Colon (tissue), 2 donors: ENCODE measurements around the gene PGAM4.
"Not testable (repeated sequence)": the region's sequence is repeated elsewhere in the genome, so short reads cannot be mapped to it uniquely, and the experiment has no call there.

Experiments
- FAIRE-seq: peaks from 2 replicates; lab custom pipeline; 2012; peaks lifted over from hg19 to GRCh38; lab: Jason Lieb, UNC
- donor health status: control.
- donor health status: control.

Gene PGAM4

DNA sequence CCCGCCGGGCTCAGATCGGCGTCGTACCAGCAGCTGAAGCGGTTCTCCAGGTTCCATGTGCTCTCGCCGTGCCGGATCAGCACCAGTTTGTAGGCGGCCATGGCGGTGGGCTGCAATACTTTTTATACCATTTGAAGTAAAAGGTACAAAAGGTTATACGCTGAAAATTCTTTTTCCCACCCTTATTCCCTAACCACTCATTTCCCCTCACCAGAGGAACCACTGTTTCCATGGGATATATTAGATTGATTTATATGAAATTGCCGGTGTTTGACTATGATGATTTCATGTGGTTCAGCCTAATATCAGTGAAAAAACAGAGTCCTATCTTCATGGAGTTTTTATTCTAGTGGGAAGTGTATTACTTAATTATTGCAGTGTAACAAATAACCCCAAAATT is at the start of gene PGAM4:
Gene PGAM4 (minus strand): TSS at position 101 of the 400 bp plus-strand sequence. CDS start 0 bp downstream, at position 101.
- FAIRE-seq, result no peak

DNA sequence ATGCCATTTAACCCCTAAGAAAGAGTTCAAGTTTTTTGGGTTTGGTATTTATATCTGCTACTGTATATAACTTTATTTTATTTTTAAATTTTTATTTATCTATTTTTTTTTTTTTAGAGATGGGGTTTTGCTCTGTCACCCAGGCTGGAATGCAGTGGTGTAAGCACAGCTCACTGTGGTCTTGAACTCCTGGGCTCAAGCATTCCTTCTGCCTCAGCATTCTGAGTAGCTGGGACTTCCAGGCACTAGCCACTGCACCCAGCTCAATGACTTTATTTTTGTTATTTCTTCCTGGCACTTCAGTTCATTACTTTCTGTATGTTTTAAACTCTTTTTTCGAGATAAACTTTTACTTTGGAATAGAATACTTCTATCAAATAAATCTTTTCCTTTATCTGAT is 42.4 kb upstream of the PGAM4 start:
- no peak for FAIRE-seq

DNA sequence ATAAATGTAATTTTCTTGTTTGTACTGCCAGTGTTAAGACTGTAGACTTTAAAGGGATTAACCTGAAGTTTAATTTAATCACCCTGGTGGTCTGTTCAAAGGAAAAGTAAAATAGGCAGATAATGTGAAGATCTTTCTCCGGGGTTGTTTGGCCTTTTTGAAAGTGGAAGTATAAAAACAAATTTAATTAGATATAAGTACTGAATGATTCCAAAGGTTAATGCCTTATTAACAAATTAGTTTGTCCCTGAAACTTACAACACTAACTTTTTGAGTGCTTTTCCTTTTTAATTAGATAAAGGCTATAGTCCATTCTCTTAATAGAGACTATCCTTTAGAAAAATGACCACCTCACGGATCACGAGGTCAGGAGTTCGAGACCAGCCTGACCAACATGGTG is 10.4 kb upstream of the PGAM4 start:
- peak; percentile 94 for FAIRE-seq

DNA sequence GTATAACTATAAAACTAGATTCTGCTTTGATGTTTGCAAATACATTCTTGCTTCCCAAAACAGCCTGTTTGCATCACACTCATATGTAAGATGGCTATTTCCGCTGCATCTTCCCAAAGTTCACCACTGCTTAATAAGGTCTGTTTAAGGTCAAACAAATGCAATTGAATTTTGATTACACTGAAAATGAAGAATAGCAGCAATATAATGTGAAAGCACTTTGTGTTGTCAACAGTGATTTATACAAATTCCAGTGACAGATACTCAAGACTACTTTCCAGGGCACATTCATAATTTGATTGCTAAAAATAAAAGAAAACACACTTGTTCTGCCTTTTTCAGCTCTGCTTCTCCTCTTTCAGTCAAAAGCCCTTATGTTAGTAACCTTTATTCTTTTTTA is 8.1 kb upstream of the PGAM4 start:
- peak; percentile 73 for FAIRE-seq

DNA sequence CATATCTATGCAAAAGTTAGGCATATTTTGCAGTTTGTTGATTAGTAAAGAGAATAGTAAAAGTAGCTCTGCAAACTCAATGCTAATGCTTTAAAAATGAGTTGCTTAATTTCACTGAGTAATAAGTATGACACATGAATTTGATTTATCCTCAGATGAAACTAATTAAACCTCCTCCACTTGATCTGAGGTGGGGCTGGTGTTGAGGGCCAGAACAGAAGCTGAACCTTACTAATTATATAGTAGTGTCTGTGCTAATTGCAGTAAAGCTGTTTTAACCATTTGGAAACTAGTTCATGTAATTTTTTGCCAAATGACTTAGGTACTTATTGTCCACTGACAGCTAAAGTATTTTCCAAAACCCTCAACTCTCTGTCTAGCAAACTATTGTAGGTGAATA is 7.7 kb upstream of the PGAM4 start:
- FAIRE-seq, result no peak

DNA sequence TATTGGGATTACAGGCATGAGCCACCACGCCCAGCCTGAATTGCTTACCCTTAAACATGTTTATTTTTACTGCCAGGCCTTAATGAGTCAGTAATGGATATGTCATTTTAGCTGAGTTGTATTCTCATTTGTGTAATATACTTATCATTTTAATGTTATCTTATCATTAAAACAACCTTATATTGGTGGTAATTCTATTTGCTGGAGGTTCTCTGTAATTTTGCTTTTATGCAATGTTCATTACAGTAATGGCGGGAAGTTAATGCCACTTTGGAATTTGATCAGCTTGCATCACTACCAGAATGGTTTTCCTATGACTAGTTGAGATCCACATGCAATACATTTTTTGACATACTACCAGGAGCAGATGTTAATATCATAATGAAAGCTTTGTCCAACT is 6.3 kb upstream of the PGAM4 start:
- no peak for FAIRE-seq

DNA sequence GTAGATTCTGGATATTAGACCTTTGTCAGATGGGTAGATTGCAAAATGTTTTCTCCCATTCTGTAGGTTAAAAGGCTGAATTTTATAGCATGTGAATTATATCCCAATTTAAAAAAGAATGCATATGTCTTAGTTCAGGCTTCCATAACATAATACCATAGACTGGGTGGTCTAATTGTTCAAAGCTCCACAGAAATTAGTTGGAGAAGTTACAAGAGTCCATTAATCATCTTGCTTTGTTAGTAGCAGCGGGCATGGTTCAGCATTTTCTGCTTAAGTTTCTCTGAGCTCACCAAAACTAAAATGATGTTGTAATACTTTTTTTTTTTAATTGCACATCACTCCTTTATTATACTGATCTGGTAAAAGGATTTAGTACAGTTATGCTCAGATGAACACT is 1.8 kb downstream of the PGAM4 start:
- FAIRE-seq, result no peak

DNA sequence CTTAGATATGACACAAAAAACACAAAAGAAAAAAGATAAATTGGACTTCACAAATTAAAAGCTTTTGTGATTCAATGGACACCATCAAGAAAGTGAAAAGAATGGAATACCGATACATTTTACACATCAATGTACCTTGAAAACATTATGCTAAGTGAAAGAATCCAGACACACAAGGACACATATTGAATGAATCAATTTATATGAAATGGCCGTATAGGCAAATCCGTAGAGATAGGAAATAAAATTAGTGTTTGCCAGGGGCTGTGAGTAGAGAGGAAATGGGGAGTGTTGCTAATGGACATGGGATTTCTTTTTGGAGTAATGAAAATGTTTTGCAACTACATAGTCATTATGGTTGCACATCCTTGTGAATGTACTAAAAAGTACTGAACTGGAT is 3.1 kb downstream of the PGAM4 start:
- no peak for FAIRE-seq

DNA sequence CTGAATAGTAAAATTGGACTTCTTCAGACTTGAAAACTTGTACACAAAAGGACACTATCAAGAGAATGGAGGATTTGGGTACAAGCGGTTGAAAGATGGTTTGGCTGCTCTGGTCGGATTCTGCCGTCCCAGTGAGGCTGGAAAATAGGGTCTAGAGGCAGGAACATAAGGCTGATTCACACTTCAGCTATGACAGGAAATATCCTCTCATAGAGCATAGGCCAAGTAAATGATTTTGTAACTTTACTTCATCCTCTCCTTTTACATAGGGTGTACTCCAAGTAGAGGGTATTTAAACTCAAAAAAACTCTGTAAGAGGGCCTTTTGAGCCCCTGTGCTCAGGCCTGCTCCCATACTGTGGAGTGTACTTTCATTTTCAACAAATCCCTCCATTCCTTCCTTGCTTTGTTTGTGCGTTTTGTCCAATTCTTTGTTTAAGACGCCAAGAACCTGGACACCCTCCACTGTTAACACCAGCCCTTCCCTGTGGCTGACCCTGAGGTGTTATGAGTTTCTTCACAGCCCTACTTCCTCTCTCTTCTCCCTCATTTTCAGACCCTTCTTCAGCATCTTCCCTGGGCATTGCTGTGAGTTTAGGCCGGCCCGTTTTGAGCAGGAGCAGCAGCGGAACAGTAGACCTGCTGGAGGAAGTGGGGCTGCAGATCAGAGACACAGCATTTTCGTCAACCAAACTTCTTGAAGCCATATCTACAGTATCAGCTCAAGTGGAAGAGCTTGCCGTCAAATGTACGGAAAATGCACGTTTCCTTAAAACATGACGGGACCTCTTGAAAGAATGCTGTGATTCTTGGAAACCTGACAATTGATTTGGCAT is 7.2 kb downstream of the PGAM4 start:
- FAIRE-seq, result no peak

DNA sequence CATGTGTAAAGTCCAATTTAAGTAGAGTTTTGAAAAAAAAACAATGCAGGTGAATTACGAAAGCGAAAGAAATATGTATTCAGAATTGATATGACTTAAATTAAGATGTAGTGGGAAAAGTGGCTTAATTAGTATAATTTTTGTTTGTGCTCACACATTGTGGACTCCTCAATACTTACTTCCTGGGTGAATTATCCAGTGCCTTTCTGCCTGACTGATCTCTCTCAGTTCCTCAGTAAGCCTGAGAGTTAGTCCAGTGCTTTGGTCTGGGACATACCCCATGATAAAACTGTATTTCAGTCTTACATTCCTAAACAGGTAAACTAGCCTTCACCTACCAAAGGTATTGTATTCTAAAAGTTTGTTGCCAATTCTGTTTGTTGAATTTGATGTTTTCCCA is 8.4 kb downstream of the PGAM4 start:
- no peak for FAIRE-seq

DNA sequence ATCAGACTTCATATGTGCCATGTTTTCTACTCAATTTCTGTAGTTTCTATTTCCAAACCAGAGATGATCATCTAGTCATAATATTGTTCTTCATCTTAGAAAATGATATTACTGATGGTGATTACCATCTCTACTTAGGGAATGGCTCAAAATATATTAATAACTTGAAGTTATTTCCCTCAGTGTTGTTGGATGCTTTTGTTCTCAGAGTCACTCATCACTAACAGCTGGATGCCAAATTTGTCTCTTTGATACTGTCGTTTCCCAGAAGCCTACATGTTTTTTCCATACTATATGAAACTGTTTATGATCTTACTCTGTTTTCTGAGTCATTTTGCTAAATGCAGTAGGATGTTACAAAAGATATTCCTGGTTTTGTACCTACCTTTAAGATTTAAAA is 8.9 kb downstream of the PGAM4 start:
- FAIRE-seq, result no peak

DNA sequence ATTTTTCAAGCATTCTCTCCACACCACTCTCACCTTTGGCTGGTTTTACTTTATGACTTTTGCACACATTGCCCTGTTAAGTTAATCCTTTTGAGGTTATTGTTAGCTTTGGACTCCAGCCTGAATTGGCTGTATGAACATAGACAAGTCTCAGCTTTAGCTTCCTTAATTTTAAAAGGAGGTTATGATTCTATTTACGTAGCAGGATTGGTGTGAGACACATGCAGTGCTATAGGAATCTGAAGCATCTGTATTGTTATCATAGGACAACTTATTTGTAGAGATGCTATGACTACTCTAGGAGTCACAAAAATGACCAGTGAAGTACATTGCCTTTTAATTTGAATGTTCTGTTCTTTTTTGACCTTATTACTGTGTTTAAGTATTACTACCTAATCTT is 15.7 kb downstream of the PGAM4 start:
- FAIRE-seq, result peak; percentile 14

DNA sequence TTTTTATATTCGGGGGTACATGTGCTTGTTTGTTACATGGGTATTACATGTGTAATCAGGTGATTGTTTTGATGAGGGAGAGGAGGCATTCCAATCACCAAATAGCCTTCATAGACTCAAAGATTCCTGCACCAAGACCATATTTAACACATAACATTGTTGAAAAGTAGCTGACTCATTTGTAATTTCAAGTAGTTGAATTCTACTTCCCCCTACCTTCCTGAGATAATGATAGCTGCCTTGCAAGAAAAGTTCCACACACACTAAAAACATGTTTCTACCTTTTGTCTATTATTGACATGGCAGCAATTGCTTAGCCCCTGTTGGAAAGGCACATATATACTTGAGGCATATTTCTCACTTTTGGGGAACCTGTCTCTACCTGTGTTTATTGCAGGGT is 16.1 kb downstream of the PGAM4 start:
- no peak for FAIRE-seq

DNA sequence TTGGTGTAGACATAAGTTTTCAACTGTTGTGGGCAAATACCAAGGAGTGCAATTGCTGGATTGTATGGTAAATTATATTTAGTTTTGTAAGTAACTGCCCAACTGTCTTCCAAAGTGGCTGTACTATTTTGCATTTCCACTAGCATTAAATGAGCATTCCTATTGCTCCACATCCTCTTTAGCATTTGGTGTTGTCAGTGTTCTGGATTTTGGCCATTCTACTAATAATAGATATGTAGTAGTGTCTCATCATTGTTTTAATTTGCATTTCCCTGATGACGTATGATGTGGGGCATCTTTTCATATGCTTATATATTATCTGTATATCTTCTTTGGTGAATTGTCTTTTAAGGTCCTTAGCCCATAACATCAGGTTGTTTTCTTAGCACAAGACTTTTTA is 17.3 kb downstream of the PGAM4 start:
- FAIRE-seq, result no peak

DNA sequence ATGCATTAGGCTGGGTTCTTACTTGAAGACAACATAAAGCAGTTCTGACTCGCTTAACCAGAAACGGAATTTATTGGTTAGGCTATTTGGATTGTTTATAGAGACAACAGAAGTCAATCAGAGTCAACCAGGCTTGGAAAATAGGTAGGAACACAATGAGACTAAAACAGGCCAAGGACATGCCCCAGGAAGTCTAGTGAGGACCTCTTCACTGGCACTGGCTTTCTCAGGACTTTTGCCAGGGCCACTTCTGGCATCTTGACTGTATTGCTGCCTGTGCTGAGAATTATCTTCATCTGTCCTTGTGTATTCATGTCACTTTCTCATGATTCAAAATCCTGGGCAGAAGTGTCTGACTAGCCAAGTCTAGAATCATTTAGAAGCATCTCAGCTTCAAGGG is 19.6 kb downstream of the PGAM4 start:
- FAIRE-seq, result no peak

DNA sequence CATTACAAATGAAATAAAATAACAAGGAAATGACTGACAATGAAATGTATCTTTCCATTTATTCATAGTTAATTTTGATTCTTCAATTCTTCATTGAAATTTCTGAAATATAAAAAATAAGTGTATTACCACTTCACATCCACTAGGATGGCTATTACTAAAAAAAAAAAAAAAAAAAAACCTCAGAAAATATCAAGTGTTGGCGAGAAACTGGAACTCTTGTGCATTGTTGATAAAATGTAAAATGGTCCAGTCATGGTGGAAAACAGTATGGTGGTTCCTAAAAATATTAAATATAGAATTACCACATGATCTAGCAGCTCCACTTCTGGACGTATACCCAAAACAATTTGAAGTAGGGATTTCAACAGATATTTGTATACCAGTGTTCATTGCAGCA is 22.9 kb downstream of the PGAM4 start:
- FAIRE-seq, result peak; percentile 92

DNA sequence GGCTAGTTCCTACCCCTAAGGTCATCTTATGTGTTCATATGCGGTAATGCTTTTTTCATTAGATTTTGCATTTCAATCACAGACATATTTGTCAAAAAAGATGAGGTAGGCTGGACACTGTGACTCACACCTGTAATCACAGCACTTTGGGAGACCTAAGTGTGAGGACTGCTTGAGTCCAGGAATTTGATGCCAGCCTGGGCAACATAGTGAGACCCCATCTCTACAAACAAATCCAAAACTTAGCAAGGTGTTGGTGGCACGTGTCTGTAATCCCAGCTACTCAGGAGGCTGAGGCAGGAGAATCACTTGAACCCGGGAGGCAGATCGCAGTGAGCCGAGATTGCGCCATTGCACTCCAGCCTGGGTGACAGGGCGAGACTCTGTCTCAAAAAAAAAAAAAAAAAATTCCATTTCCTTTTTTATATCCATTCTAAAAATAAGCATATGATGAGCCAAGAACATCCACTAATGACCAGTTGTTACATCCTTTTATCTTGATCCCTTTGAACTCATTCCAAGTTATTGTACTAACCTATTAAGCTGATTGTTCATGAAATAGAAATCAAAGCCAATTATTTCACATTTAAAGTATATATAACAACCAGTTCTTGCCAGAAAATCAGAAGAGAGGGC is 23.4 kb downstream of the PGAM4 start:
- no peak for FAIRE-seq

DNA sequence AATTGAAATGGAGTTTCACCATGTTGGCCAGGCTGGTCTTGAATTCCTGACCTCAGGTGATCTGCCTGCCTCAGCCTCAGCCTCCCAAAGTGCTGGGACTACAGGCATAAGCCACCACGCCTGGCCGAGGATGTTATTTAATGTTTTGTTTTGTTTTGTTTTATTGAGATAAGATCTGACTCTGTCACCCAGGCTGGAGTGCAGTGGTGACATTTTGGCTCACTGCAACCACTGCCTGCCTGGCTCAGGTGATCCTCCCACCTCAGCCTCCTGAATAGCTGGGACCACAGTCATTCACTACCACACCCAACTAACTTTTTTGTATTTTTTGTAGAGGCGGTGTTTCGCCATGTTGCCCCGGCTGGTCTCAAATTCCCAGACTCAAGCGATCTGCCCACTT is 24.4 kb downstream of the PGAM4 start:
- FAIRE-seq, result not testable (repeated sequence)

DNA sequence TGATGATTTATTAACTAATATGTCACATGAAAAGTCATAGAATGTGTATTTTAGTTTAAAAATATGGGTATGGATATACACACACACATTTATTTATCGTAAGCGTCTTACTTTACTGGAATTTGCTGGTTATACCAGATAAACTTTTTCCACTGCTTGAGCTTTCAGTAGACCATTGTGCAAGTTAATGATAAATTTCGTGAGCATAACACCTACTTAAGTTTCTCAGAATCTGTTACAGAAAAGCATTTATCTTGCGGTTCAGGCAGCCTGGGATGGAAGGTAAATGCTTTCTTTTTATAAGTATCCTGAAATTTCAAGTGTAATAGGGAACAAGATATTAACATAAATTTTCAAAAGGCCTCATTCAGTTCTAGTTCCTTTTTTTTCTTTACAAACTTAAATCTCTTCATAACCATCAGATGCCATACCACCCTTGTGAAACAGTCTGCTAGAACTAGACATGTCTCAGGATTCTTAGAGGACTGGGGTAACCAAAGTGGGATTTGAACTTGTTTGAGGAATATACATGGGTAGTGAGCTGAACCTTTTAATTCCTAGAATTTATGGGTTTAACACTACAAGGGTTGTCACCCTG is 31.3 kb downstream of the PGAM4 start:
- FAIRE-seq, result peak; percentile 88

DNA sequence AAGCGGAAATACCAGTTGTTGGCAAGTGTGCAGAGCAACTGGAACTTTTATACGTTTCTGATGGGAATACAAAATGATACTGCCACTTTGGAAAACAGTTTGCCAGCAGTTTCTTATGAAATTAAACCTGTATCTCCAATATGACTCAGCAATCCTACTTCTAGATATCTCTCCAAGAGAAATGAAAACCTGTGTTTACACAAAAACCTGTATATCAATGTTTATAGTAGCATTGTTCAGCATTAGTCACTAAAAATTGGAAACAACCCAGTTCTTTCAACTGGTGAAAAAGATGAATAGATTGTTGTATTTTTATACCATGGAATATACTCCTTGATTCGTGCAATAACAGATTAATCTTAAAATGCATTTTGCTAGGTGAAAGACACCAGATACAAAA is 32.1 kb downstream of the PGAM4 start:
- peak; percentile 38 for FAIRE-seq

DNA sequence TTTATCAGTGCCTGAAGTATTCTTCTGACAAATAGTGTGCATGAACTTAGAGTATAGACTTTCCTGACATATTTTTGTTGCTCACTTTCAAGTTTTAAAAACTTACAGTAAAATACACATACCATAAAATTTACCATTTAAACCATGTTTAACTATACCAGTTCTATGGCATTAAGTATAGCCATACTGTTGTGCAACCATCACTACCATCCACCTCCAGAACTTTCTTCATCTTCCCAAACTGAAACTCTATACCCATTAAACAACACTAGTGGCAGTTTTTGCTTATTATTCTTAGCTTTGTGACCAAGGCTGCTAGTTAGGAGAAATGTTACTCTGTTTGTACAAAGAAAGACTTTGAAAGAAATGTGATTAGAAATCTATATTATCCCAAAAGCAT is 33.1 kb downstream of the PGAM4 start:
- FAIRE-seq, result no peak

DNA sequence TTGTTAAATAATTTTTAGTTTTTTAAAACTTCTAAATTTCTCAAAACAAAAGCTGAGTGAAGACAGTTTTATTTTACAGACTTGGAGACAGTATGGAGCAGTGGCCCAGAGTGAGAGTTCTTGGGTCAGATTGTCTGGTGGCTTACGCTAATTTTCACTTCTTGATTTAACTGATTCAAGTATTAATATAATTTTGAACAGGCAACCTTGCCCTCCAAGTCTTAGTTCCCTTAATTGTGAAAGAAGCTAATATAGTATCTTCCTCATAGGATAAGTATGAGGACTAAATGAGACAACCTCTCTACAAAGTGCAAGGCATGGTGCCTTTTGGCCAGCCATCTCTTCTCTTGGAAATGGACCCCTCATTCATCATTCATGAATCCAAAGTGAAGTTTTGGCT is 33.6 kb downstream of the PGAM4 start:
- FAIRE-seq, result no peak

DNA sequence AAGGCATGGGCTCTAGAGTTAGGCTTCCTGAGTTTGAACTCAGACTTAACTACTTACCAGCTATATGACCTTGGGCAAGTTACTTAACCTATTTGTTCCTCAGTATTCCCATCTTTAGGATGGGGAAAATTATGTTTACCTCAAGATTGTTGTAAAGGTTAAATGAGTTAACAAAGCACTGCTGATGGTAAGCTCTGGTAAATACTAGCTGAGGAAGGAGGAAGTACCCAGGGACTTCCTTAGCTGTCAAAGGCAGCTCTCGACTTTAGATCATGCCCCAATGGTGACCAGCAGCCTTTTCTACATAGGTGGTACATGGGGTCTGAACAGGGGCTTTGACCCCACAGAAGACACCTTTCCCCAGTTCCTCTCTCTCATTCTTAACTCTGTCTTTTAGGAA is 38.9 kb downstream of the PGAM4 start:
- no peak for FAIRE-seq

DNA sequence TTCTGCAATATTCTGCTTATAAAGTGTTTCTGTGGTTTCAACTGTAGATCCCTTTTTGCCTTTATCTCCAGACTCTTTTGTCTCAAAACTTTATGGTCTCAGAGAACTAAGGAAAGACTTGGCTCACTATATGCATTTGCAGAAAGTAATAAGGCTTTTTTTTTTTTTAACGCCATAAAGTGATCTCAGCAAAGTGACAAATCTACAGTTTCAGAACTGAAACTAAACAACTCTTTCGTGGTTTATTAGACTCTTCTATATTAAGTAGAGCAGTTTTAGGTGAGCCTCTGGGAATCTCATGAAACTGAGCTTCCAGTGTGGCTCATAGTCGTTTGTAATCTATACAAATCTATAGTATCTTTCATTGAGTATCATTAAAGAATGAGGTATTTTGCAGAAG is 43.7 kb downstream of the PGAM4 start:
- peak; percentile 49 for FAIRE-seq
